Tongue (tissue), 2 donors: Measurements from ENCODE around the gene SKI. TPM values are rescaled to one million over a fixed set of nuclear protein-coding genes. Genes with fewer than 3 reads are reported as not detected.

Experiments
- DNase-seq: peaks from one replicate; pipeline ENCODE4 v3.0.0-alpha.2; 2015
- total RNA-seq: library from RNA; depleted of rRNA; stranded (reverse); fragments of >200 nt; gene quantifications from one replicate; pipeline ENCODE4 v1.2.3, GENCODE V29; 2014

The SKI gene
- total RNA-seq: 58.8 TPM

- DNase-seq: no peak
Observed at GRCh38 chr1:2228157-2228594, at the start of gene SKI. TSS of gene SKI (plus strand) at chr1:2228319. CDS start at chr1:2228767, 448 bp downstream.

GRCh38 chr1:2178875-2179274, 49.2 kb upstream of the SKI start:
- no peak for DNase-seq

GRCh38 chr1:2179283-2180013, 48.7 kb upstream of the SKI start:
- DNase-seq: peak; percentile 73

GRCh38 chr1:2180297-2181245, 47.5 kb upstream of the SKI start:
- DNase-seq: no peak

- no peak for DNase-seq
Observed at GRCh38 chr1:2181271-2181670, 46.8 kb upstream of the SKI start.

GRCh38 chr1:2181752-2182151, 46.4 kb upstream of the SKI start:
- no peak for DNase-seq

- no peak for DNase-seq
Observed at GRCh38 chr1:2182376-2182775, 45.7 kb upstream of the SKI start.

GRCh38 chr1:2183937-2184334, 44.2 kb upstream of the SKI start:
- no peak for DNase-seq

GRCh38 chr1:2184531-2184930, 43.6 kb upstream of the SKI start:
- DNase-seq: no peak

- DNase-seq: no peak
Observed at GRCh38 chr1:2184934-2185333, 43.2 kb upstream of the SKI start.

GRCh38 chr1:2185880-2186855, 42.0 kb upstream of the SKI start:
- no peak for DNase-seq

GRCh38 chr1:2186901-2187300, 41.2 kb upstream of the SKI start:
- DNase-seq: no peak

GRCh38 chr1:2187619-2188018, 40.5 kb upstream of the SKI start:
- no peak for DNase-seq

- no peak for DNase-seq
Observed at GRCh38 chr1:2188336-2188735, 39.8 kb upstream of the SKI start.

GRCh38 chr1:2189459-2190425, 38.4 kb upstream of the SKI start:
- peak; percentile 98 for DNase-seq

- DNase-seq: no peak
Observed at GRCh38 chr1:2190491-2190976, 37.6 kb upstream of the SKI start.

- DNase-seq: peak; percentile 86
Observed at GRCh38 chr1:2192031-2192995, 35.8 kb upstream of the SKI start.

GRCh38 chr1:2193514-2194281, 34.4 kb upstream of the SKI start:
- no peak for DNase-seq
